Stomach (tissue), 9 donors: Measurements from ENCODE around the gene TNFSF9. TPM values are rescaled to one million over a fixed set of nuclear protein-coding genes. Genes with fewer than 3 reads are reported as not detected.

Source experiments
- DNase-seq, 2 donors: peaks; one replicate each; pipeline versions ENCODE4 v3.0.0 to v3.0.0-alpha.2; 2013 to 2019
- H3K27ac ChIP-seq, 5 donors: fragments of 200-600 bp in 4 of 5; sonication (generic) in 4 of 5; one replicate each; pipeline ENCODE4 v1.5.1; 2013 to 2019; ENCODE audit warnings: mild to moderate bottlenecking in 1 of 5, moderate library complexity in 1 of 5
- H3K27me3 ChIP-seq, 3 donors: fragments of 200-600 bp; sonication (generic); one replicate each; pipeline ENCODE4 v1.5.1; 2017 to 2019; ENCODE audit warnings: mixed run types in 1 of 3
- H3K36me3 ChIP-seq, 4 donors: fragments of 200-600 bp; sonication (generic); 1 replicate in 3 of 4; 2 replicates in 1 of 4; pipeline ENCODE4 v1.5.1; 2016 to 2019
- H3K4me1 ChIP-seq, 4 donors: fragments of 200-600 bp; sonication (generic); one replicate each; pipeline ENCODE4 v1.5.1; 2016 to 2019
- H3K4me3 ChIP-seq, 4 donors: fragments of 200-600 bp; sonication (generic) in 3 of 4; one replicate each; pipeline ENCODE4 v1.5.1; 2016 to 2019; ENCODE audit warnings: mild to moderate bottlenecking in 1 of 4
- H3K9me3 ChIP-seq, 4 donors: fragments of 200-600 bp; sonication (generic); one replicate each; pipeline ENCODE4 v1.5.1; 2016 to 2019
- CTCF ChIP-seq, 7 experiments: fragments of 450-650 bp in 4 of 7; fragments of 200-600 bp in 3 of 7; sonication (generic) in 3 of 7; IDR thresholded peaks; one replicate each; pipeline ENCODE4 v1.5.1; 2016 to 2019; ENCODE audit warnings: antibody characterized with exemption in 7 of 7, control low read depth in 2 of 7, mild to moderate bottlenecking in 1 of 7
- EP300 ChIP-seq: sonication (generic); formaldehyde crosslinking; IDR thresholded peaks from one replicate; pipeline ENCODE4 v1.6.1; 2017; ENCODE audit warnings: antibody characterized with exemption
- POLR2A ChIP-seq, 4 donors: fragments of 450-650 bp; IDR thresholded peaks; one replicate each; pipeline ENCODE4 v1.6.1; 2016; ENCODE audit warnings: antibody characterized with exemption in 4 of 4, control low read depth in 2 of 4, mild to moderate bottlenecking in 1 of 4, moderate library complexity in 1 of 4
- POLR2AphosphoS5 ChIP-seq, 3 donors: sonication (generic); formaldehyde crosslinking; IDR thresholded peaks; one replicate each; pipeline ENCODE4 v1.6.1; 2016; ENCODE audit warnings: antibody characterized with exemption in 3 of 3
- WGBS, 5 donors: extraction: QIAGEN DNeasy Blood & Tissue Kit in 3 of 5; methylation state at CpG; one replicate each; pipeline versions ENCODE4 v1.1.5 to v1.1.7; 2013 to 2018; 5-methylcytosine and 5-hydroxymethylcytosine counted together
- intact Hi-C: fragments of 100-400 bp; cut with DNase I; formaldehyde crosslinking; loops from one replicate; pipeline ENCODE4 v1.15.1; 2023; ENCODE audit warnings: low total_unique reads
- polyA plus RNA-seq, 3 donors: library from polyadenylated mRNA; stranded (reverse); fragments of 200-250 nt; gene quantifications; one replicate each; pipeline ENCODE4 v1.2.3, GENCODE V29; 2013
- total RNA-seq, 5 donors: library from RNA; depleted of rRNA; stranded (reverse); fragments of >200 nt; gene quantifications; one replicate each; pipeline versions ENCODE4 v1.1.0 to v1.2.3, GENCODE V29; 2014 to 2016
- donor health status: healthy with polysubstance abuse.
- donor health status: Bipolar disorder and iron deficiency.
- donor health status: healthy.

TNFSF9 gene
- total and polyA plus RNA-seq, 8 donors, result 0.85 TPM; not detected in 7

- H3K36me3 ChIP-seq, result no peaks in the 10 kb centered on the region
Measured at GRCh38 chr19:6514089-6514488, 16.7 kb upstream of the TNFSF9 start.

GRCh38 chr19:6514926-6515544 lies 15.8 kb upstream of the TNFSF9 start:
- Histone ChIP-seq H3K4me3 (no peak overlapping the region), H3K27me3 (no peaks in the 10 kb centered on the region), H3K4me1 (peaks cover 0 to 36% (median 17%) of the 10 kb centered on the region in 4 donors), H3K9me3 (no peaks in the 10 kb centered on the region), H3K27ac (no peak overlapping the region), H3K36me3 (no peaks in the 10 kb centered on the region)
- no peak for TF ChIP-seq EP300
- whole genome bisulfite sequencing, 5 donors, result 85 to 90% (median 86%) methylated on average over 12 to 15 of the region's 15 CpGs
- intact Hi-C loops, result loop anchor here (10.0 kb wide), 1 partner anchor 120 kb away; no protein-coding TSS in a partner anchor
- no peak for DNase-seq

More at GRCh38 chr19:6514089-6514488, 16.7 kb upstream of the TNFSF9 start:
- Histone ChIP-seq H3K27ac (no peak overlapping the region), H3K9me3 (no peaks in the 10 kb centered on the region), H3K4me1 (peaks cover 0 to 35% (median 17%) of the 10 kb centered on the region in 4 donors), H3K4me3 (no peak overlapping the region), H3K27me3 (no peaks in the 10 kb centered on the region)
- intact Hi-C loops, result loop anchor here (10.0 kb wide), 1 partner anchor 121 kb away; no protein-coding TSS in a partner anchor
- DNase-seq, result no peak
- TF ChIP-seq POLR2AphosphoS5 (IDR thresholded peaks at IDR 0.05), result no peak
- TF ChIP-seq EP300, result no peak
- no peak for TF ChIP-seq CTCF (IDR thresholded peaks at IDR 0.05)
- no peak for TF ChIP-seq POLR2A (IDR thresholded peaks at IDR 0.05)
- 68 to 78% (median 70%) methylated on average over 7 to 9 of the region's 9 CpGs for WGBS, 5 donors

- intact Hi-C loops, result loop anchor here (10.0 kb wide), 1 partner anchor 119 kb away; no protein-coding TSS in a partner anchor
- 1 to 2% (median 1%) methylated on average over 16 to 26 of the region's 26 CpGs for WGBS, 5 donors
- Histone ChIP-seq H3K9me3 (no peaks in the 10 kb centered on the region), H3K27ac (peak overlapping the region; percentile 25 to 77 (median 66)), H3K36me3 (no peaks in the 10 kb centered on the region), H3K4me1 (peaks cover 0 to 36% (median 17%) of the 10 kb centered on the region in 4 donors), H3K27me3 (no peaks in the 10 kb centered on the region), H3K4me3 (peak overlapping the region; percentile 60 to 65 (median 63))
- DNase-seq, result peak; percentile 95 to 96
- TF ChIP-seq POLR2AphosphoS5 (IDR thresholded peaks at IDR 0.05), result no peak
- no peak for TF ChIP-seq EP300
- no peak for TF ChIP-seq POLR2A (IDR thresholded peaks at IDR 0.05)
- TF ChIP-seq CTCF (IDR thresholded peaks at IDR 0.05), result no peak
Measured at GRCh38 chr19:6516018-6516658, 14.7 kb upstream of the TNFSF9 start.

GRCh38 chr19:6516659-6517291 lies 14.1 kb upstream of the TNFSF9 start:
- peak in 1 of 3 donors; percentile 20 for TF ChIP-seq POLR2AphosphoS5 (IDR thresholded peaks at IDR 0.05)
- TF ChIP-seq EP300, result no peak
- TF ChIP-seq POLR2A (IDR thresholded peaks at IDR 0.05), result no peak
- TF ChIP-seq CTCF (IDR thresholded peaks at IDR 0.05), result peak in 5 of 7 experiments; percentile 89 to 98 (median 91)
- peak overlapping the region; percentile 60 to 65 (median 63) for H3K4me3 ChIP-seq
- no peaks in the 10 kb centered on the region for H3K36me3 ChIP-seq
- peak overlapping the region; percentile 25 to 77 (median 66) for H3K27ac ChIP-seq
- intact Hi-C loops, result loop anchor here (10.0 kb wide), 1 partner anchor 118 kb away; no protein-coding TSS in a partner anchor
- peaks cover 0 to under 1% (median 0%) of the 10 kb centered on the region in 3 donors for H3K27me3 ChIP-seq
- DNase-seq, result peak; percentile 92 to 95
- no peaks in the 10 kb centered on the region for H3K9me3 ChIP-seq
- peaks cover 0 to 36% (median 17%) of the 10 kb centered on the region in 4 donors for H3K4me1 ChIP-seq
- WGBS, 5 donors, result 0 to 1% (median 1%) methylated on average over 25 to 38 of the region's 38 CpGs
